Measurements from ENCODE around the gene HDAC1.
A peak's percentile ranks its signal among the peaks of the same experiment; 100 is the strongest.
"Not testable (repeated sequence)": the region's sequence is repeated elsewhere in the genome, so short reads cannot be mapped to it uniquely, and the experiment has no call there.

Gene HDAC1

DNA sequence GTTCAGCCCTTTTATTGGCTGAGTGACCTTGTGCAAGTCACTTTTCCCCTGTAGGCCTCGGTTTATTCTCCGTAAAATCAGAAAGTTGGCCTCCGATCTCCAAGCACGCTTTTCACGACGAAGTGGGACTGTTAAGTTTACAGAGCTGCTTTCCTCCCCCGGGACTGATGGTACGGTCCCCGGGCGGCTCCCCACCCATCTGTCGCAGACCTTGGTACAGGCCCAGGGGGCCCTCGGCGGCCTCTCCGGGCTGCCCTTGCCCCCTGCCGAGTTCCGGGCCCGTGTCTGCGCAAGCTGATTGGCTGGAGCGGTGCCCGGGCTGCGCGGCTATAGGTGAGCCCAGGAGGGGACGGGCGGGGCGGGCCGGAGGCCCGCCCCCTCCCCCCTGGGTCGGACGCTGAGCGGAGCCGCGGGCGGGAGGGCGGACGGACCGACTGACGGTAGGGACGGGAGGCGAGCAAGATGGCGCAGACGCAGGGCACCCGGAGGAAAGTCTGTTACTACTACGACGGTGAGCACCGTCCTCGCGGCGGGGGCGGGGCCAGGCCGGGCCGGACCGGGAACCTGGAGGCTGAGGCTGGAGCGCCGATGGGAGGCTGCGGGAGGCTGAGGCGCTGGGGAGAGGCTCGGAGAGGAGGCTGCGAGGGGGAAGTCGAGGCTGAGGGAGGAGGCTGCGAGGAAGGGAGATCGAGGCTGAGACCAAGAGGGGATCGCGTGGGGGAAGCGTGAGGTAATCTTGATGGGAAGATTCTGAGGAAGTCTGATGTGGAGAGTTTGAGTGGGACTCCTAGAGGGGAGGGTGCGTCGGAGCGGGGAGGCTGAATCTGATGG is at the start of gene HDAC1:
Gene HDAC1 (plus strand): TSS at position 376 of the 831 bp plus-strand sequence. CDS start 87 bp downstream, at position 463.
- DNase-seq (ENCODE audit: low read depth): peak; percentile 94

DNA sequence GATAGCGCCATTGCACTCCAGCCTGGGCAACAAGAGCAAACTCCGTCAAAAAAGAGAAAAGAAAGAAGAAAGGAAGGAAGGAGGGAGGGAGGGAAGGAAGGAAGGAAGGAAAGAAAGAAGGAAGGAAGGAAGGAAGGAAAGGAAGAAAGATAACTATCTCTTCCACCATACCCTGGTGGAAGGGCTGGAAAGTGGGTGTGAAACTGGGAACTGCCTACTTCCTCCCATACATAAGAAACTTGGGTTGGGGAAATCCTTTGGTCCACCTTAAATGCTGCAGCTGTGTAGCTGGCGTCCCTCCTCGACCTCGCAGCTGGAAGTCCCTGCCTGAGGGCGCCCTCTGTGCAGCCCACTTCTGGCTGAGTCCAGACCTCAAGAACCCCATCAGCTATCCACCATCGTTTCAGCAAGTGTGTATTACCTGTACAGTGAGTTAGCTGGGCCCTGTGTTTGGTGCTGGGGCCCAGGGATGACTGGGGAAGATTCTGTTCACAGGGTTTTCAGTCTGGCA is 49.5 kb upstream of the HDAC1 start:
- DNase-seq (ENCODE audit: low read depth): no peak

DNA sequence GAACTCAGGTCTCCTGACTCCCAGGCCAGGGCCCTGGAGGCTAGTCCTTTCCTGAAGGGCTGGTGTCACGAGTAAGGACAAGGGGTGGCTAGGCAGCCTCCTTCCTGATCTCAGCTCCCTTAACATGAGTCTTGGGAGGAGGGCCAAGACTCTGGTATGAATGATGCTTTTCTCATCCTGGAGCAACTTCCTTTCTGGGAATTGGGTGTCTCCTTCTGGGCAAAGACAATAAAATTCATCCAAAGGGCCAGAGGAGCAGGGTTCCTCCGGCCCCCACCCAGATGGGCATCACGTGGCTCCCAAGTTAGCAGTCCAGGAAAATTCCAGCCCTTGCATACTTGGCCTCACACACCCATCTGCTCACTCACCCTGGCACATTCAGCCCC is 45.0 kb upstream of the HDAC1 start, which contains the start of gene FAM167B:
Gene FAM167B (plus strand): TSS at position 335 of the 386 bp plus-strand sequence. CDS start 200 bp downstream, outside the sequence.
- no peak for DNase-seq (ENCODE audit: low read depth)

DNA sequence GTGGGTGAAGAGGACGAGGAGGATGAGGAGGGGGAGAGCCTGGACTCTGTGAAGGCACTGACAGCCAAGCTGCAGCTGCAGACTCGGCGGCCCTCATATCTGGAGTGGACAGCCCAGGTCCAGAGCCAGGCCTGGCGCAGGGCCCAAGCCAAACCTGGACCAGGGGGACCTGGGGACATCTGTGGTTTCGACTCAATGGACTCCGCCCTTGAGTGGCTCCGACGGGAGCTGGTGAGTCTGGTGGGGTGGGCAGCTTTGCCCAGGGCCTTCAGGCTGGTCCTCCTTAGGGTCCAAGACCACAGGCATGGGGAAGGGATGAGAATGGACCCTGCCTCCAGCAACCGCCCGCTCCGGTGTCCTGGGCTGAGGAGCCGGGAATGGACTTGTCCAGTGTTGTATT is 44.4 kb upstream of the HDAC1 start:
- DNase-seq (ENCODE audit: low read depth): no peak

DNA sequence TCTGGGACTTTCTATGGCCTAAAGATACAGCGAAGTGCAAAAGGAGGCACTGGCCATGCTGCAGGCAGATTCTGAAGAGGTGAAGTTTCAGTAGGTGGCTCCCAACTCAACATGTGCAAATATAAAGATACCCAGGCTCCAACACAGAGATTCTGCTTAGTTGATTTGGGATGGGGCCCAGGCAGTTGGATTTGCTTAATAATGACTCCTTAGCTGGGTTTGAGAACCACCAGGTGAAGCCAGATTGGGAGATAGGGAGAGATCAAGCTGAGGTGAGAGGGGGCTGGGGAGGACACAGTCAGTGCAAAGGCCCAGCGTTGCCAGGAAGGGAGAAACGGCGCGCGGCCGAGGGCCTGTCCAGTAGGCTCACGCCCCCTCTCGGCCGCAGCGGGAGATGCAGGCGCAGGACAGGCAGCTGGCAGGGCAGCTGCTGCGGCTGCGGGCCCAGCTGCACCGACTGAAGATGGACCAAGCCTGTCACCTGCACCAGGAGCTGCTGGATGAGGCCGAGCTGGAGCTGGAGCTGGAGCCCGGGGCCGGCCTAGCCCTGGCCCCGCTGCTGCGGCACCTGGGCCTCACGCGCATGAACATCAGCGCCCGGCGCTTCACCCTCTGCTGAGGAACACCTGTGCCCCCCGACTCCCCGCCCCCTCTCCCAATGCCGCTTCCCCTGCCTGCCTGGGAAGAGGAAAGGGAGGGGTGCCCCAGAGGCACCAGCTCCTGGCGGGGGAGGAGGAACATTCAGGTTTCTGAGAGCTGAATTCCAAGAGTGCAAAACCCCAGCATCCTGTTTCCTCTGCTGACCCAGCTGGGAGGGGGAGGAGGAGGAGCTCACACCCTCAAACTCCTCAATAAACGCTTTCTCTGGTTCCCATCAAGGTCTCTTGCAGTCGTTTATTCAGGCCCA is 43.6 kb upstream of the HDAC1 start:
- peak; percentile 62 for DNase-seq (ENCODE audit: low read depth)

DNA sequence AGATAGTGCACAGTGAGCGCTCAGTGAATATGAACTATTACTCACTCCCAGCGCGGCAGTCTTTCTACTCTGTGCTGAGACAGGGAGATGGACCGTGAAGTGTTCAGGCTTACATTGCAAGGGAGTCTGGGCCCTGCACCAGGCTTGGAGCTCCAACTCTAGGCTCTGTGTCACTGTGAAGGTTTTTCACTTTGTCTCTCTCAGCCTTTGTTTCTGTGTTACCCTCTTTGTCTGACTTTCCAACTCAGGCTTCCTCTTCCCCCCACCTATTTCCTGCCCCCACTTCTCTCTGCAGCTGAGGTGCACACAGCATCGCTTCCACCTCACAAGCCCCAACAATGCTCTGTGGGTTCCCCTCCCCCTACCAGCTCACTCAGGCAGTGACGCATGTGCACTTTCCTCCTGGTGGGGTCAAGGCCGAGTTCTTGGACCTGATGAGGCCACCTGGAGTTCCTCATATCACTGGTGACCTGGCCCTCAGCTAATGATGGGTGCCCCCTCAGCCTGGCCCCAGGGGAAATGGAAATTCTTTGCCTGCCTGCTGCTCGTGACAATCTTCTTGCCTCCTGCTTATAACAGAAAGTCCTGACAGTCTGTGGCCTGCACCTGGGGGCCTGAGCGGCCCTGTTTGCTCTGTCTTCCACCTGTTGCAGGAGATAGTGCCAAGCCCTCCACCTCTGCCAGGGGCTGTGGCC is 41.9 kb upstream of the HDAC1 start:
- peak; percentile 69 for DNase-seq (ENCODE audit: low read depth)

DNA sequence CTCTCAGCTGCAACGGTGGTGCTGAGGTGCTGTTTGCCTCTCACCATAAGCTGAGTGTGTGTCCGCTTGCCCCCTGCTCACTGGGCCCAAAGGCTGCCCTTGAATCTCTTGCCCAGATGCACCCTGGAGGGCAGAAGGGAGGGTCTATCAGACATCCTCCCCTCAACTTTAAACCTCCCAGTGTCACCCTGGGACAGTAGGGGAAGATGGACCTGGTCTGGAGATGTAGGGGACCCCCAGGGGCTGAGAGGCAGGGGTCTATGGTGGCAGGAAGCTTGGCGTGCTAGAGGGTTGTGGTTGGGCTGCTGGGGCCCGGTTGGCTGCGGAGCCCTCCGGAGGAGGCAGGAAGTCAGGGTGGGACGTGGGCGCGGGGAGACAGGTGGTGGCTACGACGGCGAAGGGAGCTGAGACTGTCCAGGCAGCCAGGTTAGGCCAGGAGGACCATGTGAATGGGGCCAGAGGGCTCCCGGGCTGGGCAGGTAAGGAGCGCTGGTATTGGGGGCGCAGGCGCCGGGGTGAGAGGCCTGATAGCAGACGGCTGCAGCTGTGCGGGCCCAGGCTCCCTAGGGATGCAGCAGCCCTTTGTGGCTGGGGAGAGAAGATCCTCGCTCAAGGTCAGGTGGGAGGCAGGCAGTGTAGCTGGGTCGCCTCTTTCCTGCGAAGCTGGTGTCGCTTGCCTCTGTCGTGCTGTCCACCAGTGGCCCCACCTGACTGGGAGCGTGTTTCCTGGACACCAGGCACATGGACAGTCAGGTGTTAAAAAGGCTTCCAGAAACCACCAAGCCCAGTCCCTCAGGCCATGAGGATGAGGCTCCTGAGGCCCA is 40.8 kb upstream of the HDAC1 start, which contains the start of gene LCK:
Gene LCK (plus strand): TSS at position 373 of the 824 bp plus-strand sequence. CDS start 23,065 bp downstream, outside the sequence.
- no peak for DNase-seq (ENCODE audit: low read depth)

DNA sequence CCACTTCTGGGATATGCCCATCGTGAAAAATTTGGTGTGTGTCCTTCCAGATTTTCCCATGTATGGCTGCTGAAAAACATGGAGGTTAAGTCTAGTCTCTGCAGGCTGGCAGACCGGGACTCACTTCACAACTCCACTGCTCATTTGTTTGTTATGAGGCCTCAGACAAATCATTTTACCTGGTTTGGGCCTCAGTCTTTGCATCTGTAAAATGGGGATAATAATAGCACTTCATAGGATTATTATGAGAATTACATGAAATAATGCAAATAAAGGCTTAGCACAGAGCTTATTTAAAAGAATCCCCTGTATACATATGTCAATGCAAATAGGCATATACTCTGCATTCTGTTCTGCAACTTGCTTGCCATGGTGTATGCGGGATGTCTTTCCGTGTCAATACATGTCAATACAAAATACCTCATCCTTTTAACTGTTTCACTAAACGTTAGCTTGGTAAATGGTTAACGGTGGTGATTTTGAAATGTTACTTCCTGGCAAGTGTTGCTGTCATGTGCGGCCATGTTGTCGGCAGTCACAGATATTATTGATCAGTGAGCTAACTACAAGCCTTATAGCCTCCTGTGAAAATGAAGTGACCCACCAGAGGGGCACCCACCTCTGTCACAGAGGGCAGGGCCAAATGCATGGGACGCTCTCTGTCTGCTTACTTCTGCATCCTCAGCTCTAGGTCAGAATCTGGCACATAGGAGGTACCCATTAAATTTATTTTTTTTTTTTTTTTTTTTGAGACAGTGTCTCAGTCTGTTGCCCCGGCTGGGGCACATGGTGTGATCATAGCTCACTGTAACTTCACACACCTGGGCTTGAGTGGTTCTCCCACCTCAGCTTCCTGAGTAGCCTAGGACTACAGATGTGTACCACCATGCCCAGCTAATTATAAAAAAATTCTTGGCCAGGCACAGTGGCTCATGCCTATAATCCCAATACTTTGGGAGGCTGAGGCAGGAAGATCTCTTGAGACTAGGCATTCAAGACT is 36.5 kb upstream of the HDAC1 start:
- DNase-seq (ENCODE audit: low read depth): no peak

DNA sequence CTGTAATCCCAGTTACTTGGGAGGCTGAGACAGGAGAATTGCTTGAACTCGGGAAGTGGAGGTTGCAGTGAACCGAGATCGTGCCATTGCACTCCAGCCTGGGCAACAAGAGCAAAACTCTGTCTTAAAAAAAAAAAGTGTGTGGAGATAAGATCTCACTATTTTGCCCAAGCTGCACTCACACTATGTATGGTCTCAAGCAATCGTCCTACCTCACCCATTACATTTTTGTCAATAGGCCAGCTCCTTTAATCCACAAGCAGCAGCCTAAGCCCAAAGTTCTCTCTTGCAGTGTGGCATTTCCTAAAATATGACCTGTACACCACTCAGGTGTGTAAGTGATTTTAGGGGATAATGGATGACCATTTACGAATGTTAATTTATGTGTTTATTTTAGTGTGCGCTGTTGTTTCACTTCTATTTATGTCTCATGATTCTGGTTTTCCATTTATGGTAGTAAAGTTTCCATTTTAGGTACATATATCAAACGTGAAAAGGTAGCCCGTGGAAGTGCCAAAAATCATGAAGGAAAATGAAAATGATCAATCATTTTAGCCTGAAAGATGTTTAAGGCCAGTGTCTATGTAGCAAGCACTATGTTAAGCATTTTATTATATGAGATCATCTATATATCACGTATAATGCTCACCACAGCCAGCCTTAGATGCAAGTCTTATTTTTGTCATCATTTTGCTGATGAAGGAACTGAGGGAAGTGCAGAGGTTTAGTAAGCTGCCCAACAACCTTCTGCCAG is 35.2 kb upstream of the HDAC1 start:
- no peak for DNase-seq (ENCODE audit: low read depth)

DNA sequence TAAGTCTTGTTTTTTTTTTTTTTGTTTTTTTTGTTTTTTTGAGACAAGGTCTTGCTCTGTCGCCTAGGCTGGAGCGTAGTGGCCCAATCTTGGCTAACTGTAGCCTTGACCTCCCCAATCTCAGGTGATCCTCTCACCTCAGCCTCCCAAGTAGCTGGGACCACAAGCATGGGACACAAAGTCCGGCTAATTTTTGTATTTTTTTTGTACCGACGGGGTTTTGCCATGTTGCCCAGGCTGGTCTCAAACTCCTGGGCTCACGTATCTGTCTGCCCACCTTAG is 34.7 kb upstream of the HDAC1 start:
- DNase-seq (ENCODE audit: low read depth): no peak

DNA sequence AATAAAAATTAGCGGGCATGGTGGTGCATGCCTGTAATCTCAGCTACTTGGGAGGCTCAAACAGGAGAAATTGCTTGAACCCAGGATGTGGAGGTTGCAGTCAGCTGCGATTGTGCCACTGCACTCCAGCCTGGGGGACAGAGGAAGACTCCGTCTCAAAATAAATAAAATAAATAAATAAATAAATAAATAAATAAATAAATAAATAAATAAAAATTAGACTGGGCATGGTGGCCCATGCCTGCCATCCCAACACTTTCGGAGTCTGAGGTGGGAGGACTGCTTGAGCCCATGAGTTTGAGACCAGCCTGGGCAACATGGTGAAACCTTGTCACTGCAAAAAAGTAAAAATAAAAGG is 28.7 kb upstream of the HDAC1 start:
- not testable (repeated sequence) for DNase-seq (ENCODE audit: low read depth)

DNA sequence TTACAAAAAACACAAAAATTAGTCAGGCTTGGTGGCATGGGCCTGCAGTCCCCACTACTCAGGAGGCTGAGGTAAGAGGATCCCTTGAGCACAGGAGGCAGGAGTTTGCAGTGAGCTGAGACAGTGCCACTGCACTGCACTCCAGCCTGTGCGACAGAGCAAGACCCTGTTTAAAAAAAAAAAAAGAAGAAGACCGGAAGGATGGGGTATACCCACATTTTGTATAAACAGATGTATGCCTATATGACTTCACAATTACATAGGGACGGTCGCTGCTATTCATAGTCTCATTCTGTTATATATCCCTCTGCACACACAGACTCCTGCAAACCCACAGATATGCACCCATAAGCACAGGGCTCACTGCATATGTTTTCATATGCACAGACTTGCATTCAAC is 28.1 kb upstream of the HDAC1 start:
- no peak for DNase-seq (ENCODE audit: low read depth)

DNA sequence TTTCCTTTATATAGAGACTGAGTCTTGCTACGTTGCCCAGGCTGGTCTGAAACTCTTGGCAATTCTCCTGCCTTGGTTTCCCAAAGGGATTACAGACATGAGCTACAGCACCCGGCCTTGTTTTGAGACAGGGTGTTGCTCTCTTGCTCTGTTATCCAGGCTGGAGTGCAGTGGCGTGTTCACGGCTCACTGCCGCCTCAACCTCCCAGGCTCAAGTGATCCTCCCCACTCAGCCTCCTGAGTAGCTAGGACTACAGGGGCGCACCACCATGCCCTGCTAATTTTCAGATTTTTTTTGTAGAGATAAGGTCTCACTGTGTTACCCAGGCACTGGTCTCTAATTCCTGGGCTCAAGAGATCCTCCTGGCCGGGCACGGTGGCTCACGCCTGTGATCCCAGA is 26.0 kb upstream of the HDAC1 start:
- no peak for DNase-seq (ENCODE audit: low read depth)

DNA sequence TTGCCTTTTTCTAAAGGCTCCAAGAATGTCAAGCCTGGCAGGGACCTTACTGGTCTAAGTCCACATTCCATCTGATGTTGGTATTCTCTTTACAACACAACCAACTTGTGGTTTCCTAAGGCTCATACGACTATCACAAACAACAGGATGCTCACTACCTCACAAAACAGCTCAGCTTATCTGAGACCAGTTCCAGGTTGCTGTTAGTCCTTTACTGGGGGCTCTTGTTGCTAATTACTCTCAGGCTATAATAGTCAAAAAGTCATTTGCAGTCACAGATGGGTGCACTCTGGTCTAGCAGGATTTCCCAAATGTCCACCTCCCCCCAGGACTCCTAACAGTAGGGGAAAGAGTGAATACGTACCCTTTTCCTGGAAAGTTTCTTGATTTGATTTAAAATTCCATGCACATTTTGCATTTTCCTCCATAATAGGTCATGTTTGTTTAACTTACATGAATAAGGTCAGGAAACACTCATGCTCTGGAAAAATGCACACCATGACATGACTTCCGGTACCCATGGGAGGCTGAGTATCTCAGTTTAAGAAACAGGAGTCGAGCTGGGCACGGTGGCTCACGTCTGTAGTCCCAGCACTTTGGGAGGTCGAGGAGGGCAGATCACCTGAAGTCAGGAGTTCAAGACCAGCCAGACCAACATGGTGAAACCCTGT is 24.8 kb upstream of the HDAC1 start:
- no peak for DNase-seq (ENCODE audit: low read depth)

DNA sequence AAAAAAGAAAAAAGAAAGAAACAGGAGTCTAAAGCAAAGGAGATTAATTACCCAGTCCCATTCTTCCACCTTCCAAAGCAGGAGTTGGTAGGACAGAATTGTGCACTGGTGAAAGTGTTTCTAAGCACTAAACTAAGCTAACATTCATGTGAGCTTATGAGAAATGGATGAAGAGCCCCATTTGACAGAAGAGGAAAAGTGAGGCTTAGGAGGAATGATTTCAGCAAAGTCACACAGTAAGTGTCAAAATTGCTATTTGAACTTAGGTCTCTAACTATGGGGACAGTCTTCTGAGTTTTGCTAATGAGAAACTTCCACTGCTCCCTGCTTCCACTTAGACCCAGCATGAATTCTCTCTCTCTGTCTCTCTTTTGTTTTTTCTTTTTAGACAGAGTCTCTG is 22.1 kb upstream of the HDAC1 start:
- no peak for DNase-seq (ENCODE audit: low read depth)

DNA sequence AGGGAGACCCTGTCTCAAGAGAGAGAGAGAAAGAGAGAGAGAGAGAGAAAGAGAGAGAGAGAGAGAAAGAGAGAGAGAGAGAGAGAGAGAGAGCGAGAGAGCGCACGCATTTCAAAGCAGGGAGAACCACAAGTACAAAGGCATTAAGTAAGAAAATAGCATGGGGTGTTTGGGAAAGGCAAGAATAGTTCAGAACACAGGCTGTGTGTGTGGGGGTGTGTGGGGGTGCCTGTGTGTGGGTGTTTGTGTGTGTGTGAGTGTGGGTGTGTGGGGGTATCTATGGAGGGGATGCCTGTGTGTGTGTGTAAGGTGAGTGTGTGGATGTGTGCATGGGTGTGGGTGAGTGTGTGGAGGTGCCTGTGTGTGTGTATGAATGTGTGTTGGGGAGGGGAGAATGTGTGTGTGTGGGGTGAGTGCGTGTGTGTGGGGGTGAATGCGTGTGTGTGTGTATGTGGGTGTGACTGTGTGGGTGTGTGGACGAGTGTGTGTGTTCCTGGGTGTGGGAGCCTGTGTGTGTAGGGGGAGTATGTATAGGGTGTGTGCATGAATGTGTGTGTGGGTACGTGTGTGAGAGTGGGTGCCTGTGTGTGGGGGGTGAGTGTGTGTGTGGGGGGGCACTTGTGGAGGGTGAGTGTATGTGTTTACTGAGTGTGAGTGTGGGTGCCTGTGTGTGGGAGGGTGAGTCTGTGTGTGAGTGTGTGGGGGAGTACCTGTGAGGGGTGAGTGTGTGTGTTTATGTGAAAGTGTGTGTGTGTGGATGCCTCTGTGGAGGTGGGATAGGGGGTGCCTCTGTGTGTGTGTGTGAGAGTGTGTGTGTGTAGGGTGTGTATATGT is 19.1 kb upstream of the HDAC1 start:
- DNase-seq (ENCODE audit: low read depth): no peak

DNA sequence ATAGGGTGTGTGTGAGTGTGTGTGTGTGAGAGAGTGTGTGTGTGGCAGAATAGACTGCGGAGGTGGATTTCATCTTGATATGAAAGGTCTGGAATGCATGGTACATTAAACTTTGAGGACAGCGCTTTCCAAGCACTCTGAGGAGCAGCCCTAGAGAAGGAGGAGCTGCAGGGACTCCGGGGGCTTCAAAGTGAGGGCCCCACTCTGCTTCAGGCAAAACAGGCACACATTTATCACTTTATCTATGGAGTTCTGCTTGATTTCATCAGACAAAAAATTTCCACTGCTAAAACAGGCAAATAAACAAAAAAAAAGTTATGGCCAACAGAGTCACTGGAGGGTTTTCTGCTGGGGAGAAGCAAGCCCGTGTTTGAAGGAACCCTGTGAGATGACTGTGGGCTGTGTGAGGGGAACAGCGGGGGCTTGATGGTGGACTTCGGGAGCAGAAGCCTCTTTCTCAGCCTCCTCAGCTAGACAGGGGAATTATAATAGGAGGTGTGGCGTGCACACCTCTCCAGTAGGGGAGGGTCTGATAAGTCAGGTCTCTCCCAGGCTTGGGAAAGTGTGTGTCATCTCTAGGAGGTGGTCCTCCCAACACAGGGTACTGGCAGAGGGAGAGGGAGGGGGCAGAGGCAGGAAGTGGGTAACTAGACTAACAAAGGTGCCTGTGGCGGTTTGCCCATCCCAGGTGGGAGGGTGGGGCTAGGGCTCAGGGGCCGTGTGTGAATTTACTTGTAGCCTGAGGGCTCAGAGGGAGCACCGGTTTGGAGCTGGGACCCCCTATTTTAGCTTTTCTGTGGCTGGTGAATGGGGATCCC is 18.3 kb upstream of the HDAC1 start:
- DNase-seq (ENCODE audit: low read depth): peak; percentile 81

Data from stimulated activated CD8-positive, alpha-beta memory T cell treated with anti-CD3 and anti-CD28 coated beads, Interleukin-12 subunit alpha, Interleukin-12 subunit beta, amount 100 ng/mL, for 1 hour (primary cell).